BLaER1 (cell line): ENCODE results near the gene SLC7A6.
A peak's percentile ranks its signal among the peaks of the same experiment; 100 is the strongest.

Experiments used
- H3K27ac ChIP-seq: shearing (Covaris generic); formaldehyde crosslinking; 2 replicates; pipeline ENCODE4 v1.8.1; 2022
- H3K27me3 ChIP-seq: shearing (Covaris generic); formaldehyde crosslinking; 2 replicates; pipeline ENCODE4 v1.8.1; 2022
- H3K36me3 ChIP-seq: shearing (Covaris generic); formaldehyde crosslinking; 2 replicates; pipeline ENCODE4 v1.8.1; 2022
- H3K4me1 ChIP-seq: shearing (Covaris generic); formaldehyde crosslinking; 2 replicates; pipeline ENCODE4 v1.8.1; 2022
- H3K4me2 ChIP-seq: shearing (Covaris generic); formaldehyde crosslinking; 2 replicates; pipeline ENCODE4 v1.8.1; 2022
- H3K4me3 ChIP-seq: shearing (Covaris generic); formaldehyde crosslinking; 2 replicates; pipeline ENCODE4 v1.8.1; 2022
- H3K9ac ChIP-seq: shearing (Covaris generic); formaldehyde crosslinking; 2 replicates; pipeline ENCODE4 v1.8.1; 2022
- H3K9me3 ChIP-seq: shearing (Covaris generic); formaldehyde crosslinking; 2 replicates; pipeline ENCODE4 v1.8.1; 2022
- H4K20me1 ChIP-seq: shearing (Covaris generic); formaldehyde crosslinking; 2 replicates; pipeline ENCODE4 v1.8.1; 2022
- Cebpa-rat ChIP-seq: shearing (Covaris generic); IDR thresholded peaks from 2 replicates; pipeline ENCODE4 v1.8.1; 2022

SLC7A6 gene

DNA sequence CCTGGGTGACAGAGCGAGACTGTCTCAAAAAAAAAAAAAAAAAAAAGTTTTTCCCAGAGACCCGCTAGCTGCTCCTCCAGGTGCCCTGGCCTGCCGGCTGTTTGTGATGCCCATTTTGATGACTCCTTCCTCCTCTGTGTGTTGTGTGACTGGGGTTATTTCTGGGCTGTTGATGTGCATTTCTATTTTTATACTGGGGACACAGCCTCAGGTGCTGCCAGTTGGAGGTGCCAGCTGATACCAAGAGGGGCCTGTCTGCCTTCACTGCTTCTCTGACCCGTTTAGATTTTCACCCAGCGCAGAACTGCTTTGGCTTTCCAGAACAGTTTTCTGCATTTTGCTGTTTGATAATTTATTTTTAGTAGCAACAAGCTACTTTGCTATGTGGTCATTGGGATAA lies 12.5 kb upstream of the SLC7A6 start:
- H3K4me3 ChIP-seq: no peak overlapping the region
- peak overlapping the region; percentile 74 for H3K4me2 ChIP-seq

DNA sequence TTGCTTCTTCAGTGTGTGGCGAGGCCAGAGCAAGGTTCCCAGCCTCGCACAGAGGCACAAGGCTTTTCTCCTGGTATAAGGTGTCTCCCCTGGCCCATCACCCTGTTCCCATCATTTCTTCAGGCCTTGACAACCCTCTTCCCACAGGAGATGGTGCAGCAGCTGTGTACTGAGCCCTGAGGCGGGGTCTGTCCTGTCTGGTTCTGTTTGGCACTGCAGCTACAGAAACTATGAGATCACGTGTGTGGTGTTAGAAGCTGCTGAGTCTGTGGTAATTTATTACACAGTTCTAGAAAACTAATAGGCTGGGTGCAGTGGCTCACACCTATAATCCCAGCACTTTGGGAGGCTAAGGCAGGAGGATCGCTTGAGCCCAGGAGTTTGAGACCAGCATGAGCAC lies 11.9 kb upstream of the SLC7A6 start:
- Histone ChIP-seq H3K9ac (peak overlapping the region; percentile 69), H3K36me3 (peaks cover 69% of the 10 kb centered on the region), H4K20me1 (no peaks in the 10 kb centered on the region), H3K27ac (peak overlapping the region; percentile 99), H3K4me3 (no peak overlapping the region), H3K4me1 (peaks cover 98% of the 10 kb centered on the region), H3K27me3 (no peaks in the 10 kb centered on the region), H3K9me3 (no peaks in the 10 kb centered on the region), H3K4me2 (peak overlapping the region; percentile 74)
- TF ChIP-seq Cebpa-rat: no peak

More for the DNA sequence above, 12.5 kb upstream of the SLC7A6 start:
- no peak for TF ChIP-seq Cebpa-rat
- H3K27ac ChIP-seq: peak overlapping the region; percentile 99
- no peaks in the 10 kb centered on the region for H3K9me3 ChIP-seq
- peaks cover 98% of the 10 kb centered on the region for H3K4me1 ChIP-seq
- no peaks in the 10 kb centered on the region for H3K27me3 ChIP-seq
- peaks cover 69% of the 10 kb centered on the region for H3K36me3 ChIP-seq
- H4K20me1 ChIP-seq: no peaks in the 10 kb centered on the region
- peak overlapping the region; percentile 69 for H3K9ac ChIP-seq

DNA sequence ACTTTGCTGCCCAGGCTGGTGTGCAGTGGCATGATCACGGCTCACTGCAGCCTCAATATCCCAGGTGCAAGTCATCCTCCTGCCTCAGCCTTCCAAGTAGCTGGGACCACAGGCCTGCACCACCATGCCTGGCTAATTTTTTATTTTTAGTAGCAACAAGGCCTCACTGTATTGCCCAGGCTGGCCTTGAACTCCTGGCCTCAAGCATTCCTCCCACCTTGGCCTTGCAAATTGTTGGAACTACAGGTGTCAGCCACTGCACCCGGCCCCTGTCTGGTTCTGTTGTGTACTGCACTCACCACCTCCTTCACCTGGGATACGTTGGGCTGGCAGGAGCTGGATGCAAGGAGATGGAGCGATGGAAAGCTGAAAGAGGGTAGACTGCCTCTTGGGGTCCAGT lies 10.6 kb upstream of the SLC7A6 start:
- Histone ChIP-seq H3K4me1 (peaks cover 98% of the 10 kb centered on the region), H3K4me2 (peak overlapping the region; percentile 74)
- no peak for TF ChIP-seq Cebpa-rat

DNA sequence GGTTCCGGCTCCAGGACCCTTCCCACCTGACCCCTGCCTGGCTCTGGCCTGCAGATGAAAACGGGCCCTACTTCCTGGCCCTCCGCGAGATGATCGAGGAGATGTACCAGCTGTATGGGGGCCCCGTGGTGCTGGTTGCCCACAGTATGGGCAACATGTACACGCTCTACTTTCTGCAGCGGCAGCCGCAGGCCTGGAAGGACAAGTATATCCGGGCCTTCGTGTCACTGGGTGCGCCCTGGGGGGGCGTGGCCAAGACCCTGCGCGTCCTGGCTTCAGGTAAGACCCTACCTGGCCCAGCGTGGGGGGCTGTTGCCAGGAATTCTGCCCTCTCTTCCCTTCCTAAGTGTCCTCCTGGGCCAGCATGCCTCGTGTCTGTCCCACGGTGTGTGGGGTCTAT lies 8.6 kb upstream of the SLC7A6 start:
- Histone ChIP-seq H3K9me3 (no peaks in the 10 kb centered on the region), H4K20me1 (no peaks in the 10 kb centered on the region), H3K9ac (peak overlapping the region; percentile 45), H3K4me1 (peaks cover 99% of the 10 kb centered on the region), H3K27me3 (no peaks in the 10 kb centered on the region), H3K4me2 (peak overlapping the region; percentile 95; the same call in 1 of the 2 replicates), H3K27ac (peak overlapping the region; percentile 99), H3K4me3 (no peak overlapping the region), H3K36me3 (peaks cover 68% of the 10 kb centered on the region)
- no peak for TF ChIP-seq Cebpa-rat

More for the DNA sequence above, 10.6 kb upstream of the SLC7A6 start:
- Histone ChIP-seq H3K9ac (no peak overlapping the region), H3K4me3 (no peak overlapping the region), H3K27ac (peak overlapping the region; percentile 99), H3K36me3 (peaks cover 64% of the 10 kb centered on the region), H3K27me3 (no peaks in the 10 kb centered on the region), H4K20me1 (no peaks in the 10 kb centered on the region), H3K9me3 (no peaks in the 10 kb centered on the region)

DNA sequence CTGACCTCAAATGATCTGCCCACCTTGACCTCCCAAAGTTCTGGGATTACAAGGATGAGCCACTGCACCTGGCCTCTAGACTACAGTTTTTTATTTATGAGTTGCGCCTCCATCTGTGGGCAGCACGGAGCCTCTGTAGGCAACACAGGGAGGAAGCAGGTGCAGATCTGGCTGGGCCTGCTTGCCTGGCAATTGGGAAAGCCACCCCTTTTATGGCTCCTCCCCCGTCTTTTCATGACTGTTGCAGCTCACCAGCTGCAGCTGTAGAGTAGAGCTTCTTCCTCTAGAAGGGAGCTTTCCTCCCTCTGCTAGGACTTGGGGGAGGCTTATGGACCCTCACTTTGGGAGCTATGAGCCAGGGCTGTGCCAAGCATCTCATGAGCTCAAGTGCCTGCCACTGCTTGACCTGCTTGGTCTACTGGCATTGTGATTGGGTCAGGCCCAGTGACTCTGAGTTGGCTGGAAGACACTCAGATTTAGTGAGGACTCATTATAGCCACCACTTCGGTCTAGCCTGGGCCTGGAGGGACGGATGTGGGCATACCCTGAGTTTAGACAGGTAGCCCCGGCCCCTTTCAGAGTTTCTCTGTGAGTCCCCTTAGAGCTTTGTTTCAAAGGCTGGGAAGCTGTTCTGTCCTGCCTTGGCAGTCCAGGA lies 6.9 kb upstream of the SLC7A6 start:
- Histone ChIP-seq H3K4me3 (peak overlapping the region; percentile 48; the same call in 1 of the 2 replicates), H3K27ac (peak overlapping the region; percentile 99), H3K27me3 (no peaks in the 10 kb centered on the region), H3K9me3 (no peaks in the 10 kb centered on the region), H4K20me1 (no peaks in the 10 kb centered on the region), H3K9ac (peak overlapping the region; percentile 88), H3K4me1 (peaks cover 96% of the 10 kb centered on the region), H3K36me3 (peaks cover 70% of the 10 kb centered on the region), H3K4me2 (peak overlapping the region; percentile 95)
- peak; percentile 84 for TF ChIP-seq Cebpa-rat

DNA sequence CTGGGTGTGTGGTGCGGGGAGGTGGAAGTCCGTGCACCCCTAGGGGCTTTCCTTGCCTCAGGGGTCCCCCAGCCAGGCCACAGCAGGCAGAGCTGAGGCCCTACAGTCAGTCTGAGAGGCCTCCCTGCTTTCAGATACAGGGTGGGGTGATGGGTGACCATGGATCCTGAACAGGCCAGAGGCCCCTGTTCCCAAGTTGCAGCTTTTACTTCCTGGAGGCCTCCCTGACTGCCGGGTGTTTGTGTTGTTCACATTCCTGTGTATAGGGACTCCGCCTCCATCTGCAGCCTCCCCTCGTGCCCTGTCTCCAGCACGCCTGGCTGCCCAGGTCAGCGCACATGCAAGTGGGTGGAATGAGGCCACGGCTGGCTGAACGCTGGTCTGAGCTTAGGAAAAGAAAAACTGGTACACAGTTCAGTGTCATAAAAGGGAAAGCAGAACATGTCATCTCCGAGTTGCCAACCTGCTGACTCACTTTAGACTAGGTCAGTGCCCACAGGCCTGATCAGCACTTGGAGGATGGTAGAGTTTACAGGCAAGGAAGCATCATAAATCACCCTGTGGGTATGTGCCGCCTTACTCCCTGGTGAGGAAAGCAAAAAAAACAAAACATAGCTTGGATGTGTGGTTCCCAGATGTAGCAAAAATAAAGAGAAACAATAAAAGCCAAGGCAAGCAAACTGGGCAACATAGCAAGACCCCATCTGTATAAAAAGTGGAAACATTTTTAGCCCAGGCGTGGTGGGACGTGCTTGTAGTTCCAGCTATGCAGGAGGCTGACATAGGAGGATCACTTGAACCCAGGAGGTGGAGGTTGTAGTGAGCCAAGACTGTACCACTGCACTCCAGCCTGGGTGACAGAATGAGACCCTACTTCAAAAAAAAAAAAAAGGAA lies 6.2 kb upstream of the SLC7A6 start:
- peak overlapping the region; percentile 48; the same call in 1 of the 2 replicates for H3K4me3 ChIP-seq
- H3K27me3 ChIP-seq: no peaks in the 10 kb centered on the region
- H3K9me3 ChIP-seq: no peaks in the 10 kb centered on the region
- H3K27ac ChIP-seq: peak overlapping the region; percentile 99
- no peaks in the 10 kb centered on the region for H4K20me1 ChIP-seq
- peaks cover 94% of the 10 kb centered on the region for H3K4me1 ChIP-seq
- peak overlapping the region; percentile 95 for H3K4me2 ChIP-seq
- H3K36me3 ChIP-seq: peaks cover 62% of the 10 kb centered on the region
- no peak for TF ChIP-seq Cebpa-rat
- H3K9ac ChIP-seq: peak overlapping the region; percentile 88

DNA sequence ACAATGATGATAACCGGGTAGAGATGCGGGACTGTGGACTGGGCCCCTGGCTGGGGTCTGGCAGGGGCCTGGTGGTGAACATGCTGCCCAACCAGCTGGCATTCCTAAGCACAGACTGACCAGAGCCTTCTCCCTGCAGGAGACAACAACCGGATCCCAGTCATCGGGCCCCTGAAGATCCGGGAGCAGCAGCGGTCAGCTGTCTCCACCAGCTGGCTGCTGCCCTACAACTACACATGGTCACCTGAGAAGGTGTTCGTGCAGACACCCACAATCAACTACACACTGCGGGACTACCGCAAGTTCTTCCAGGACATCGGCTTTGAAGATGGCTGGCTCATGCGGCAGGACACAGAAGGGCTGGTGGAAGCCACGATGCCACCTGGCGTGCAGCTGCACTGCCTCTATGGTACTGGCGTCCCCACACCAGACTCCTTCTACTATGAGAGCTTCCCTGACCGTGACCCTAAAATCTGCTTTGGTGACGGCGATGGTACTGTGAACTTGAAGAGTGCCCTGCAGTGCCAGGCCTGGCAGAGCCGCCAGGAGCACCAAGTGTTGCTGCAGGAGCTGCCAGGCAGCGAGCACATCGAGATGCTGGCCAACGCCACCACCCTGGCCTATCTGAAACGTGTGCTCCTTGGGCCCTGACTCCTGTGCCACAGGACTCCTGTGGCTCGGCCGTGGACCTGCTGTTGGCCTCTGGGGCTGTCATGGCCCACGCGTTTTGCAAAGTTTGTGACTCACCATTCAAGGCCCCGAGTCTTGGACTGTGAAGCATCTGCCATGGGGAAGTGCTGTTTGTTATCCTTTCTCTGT lies 5.1 kb upstream of the SLC7A6 start:
- H3K4me2 ChIP-seq: peak overlapping the region; percentile 95

DNA sequence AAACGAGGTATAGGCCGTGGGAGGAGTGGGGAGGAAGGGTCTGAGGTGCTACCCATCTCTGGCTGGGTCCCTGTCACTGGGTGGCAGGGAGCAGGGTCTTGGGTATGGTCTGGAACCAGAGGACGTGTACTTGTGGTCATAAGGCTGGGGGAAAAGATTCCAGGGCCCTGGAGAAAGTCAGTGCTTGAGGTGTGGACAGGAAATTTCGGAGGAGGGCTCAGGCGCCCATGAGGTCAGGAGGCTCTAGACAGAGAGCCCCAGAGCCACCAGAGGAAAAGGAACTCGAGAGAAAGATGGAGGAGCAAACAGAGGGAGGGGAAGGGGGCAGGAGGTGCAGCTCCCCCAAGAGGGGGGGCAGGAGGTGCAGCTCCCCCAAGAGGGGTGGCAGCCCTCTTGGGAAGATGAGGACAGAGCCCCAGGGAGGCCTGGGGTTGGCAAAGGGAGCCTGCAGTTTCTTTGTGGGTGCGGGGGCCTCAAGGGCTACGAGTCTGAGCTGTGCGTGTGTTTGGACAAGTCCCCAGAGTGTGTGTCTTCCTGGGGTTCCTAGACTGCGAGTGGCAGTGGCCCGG lies 683 bp upstream of the SLC7A6 start:
- peaks cover 34% of the 10 kb centered on the region for H4K20me1 ChIP-seq
- H3K4me2 ChIP-seq: peak overlapping the region; percentile 82
- H3K9ac ChIP-seq: peak overlapping the region; percentile 94
- H3K27me3 ChIP-seq: no peaks in the 10 kb centered on the region
- peak overlapping the region; percentile 88 for H3K4me3 ChIP-seq
- peaks cover 41% of the 10 kb centered on the region for H3K36me3 ChIP-seq
- H3K27ac ChIP-seq: peak overlapping the region; percentile 97
- H3K4me1 ChIP-seq: peaks cover 82% of the 10 kb centered on the region
- no peaks in the 10 kb centered on the region for H3K9me3 ChIP-seq
- no peak for TF ChIP-seq Cebpa-rat

More for the DNA sequence above, 5.1 kb upstream of the SLC7A6 start:
- no peak for TF ChIP-seq Cebpa-rat
- Histone ChIP-seq H3K27ac (peak overlapping the region; percentile 99), H3K9me3 (no peaks in the 10 kb centered on the region), H3K9ac (peak overlapping the region; percentile 88), H3K36me3 (peaks cover 52% of the 10 kb centered on the region), H4K20me1 (no peaks in the 10 kb centered on the region), H3K4me3 (no peak overlapping the region), H3K4me1 (peaks cover 92% of the 10 kb centered on the region), H3K27me3 (no peaks in the 10 kb centered on the region)
